Measurements from ENCODE around the gene PAX5.
"Not testable (repeated sequence)": the region's sequence is repeated elsewhere in the genome, so short reads cannot be mapped to it uniquely, and the experiment has no call there.

Gene PAX5

GRCh38 chr9:36870960-36871359, 163.1 kb downstream of the PAX5 start:
- DNase-seq (ENCODE audit: low read depth): no peak
- no peak overlapping the region for H3K4me3 ChIP-seq (ENCODE audit: low read depth, low read length)
- TF ChIP-seq, protein P1, sequence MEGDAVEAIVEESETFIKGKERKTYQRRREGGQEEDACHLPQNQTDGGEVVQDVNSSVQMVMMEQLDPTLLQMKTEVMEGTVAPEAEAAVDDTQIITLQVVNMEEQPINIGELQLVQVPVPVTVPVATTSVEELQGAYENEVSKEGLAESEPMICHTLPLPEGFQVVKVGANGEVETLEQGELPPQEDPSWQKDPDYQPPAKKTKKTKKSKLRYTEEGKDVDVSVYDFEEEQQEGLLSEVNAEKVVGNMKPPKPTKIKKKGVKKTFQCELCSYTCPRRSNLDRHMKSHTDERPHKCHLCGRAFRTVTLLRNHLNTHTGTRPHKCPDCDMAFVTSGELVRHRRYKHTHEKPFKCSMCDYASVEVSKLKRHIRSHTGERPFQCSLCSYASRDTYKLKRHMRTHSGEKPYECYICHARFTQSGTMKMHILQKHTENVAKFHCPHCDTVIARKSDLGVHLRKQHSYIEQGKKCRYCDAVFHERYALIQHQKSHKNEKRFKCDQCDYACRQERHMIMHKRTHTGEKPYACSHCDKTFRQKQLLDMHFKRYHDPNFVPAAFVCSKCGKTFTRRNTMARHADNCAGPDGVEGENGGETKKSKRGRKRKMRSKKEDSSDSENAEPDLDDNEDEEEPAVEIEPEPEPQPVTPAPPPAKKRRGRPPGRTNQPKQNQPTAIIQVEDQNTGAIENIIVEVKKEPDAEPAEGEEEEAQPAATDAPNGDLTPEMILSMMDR (IDR thresholded peaks at IDR 0.05; ENCODE audit: insufficient read depth, low read depth, low read length, missing control alignments): no peak

- not testable (repeated sequence) for DNase-seq (ENCODE audit: low read depth); H3K4me3 ChIP-seq (ENCODE audit: low read depth, low read length)
Measured at GRCh38 chr9:36869605-36870004, 164.5 kb downstream of the PAX5 start.

GRCh38 chr9:36868586-36869282, 165.3 kb downstream of the PAX5 start:
- TF ChIP-seq, protein P1 (IDR thresholded peaks at IDR 0.05; ENCODE audit: insufficient read depth, low read depth, low read length, missing control alignments): no peak
- H3K4me3 ChIP-seq (ENCODE audit: low read depth, low read length): no peak overlapping the region
- DNase-seq (ENCODE audit: low read depth): no peak

GRCh38 chr9:36867672-36868471, 166.2 kb downstream of the PAX5 start:
- DNase-seq (ENCODE audit: low read depth): no peak
- H3K4me3 ChIP-seq (ENCODE audit: low read depth, low read length): no peak overlapping the region
- TF ChIP-seq, protein P1 (IDR thresholded peaks at IDR 0.05; ENCODE audit: insufficient read depth, low read depth, low read length, missing control alignments): no peak

GRCh38 chr9:36867241-36867640, 166.8 kb downstream of the PAX5 start:
- DNase-seq (ENCODE audit: low read depth): no peak
- H3K4me3 ChIP-seq (ENCODE audit: low read depth, low read length): no peak overlapping the region
- TF ChIP-seq, protein P1 (IDR thresholded peaks at IDR 0.05; ENCODE audit: insufficient read depth, low read depth, low read length, missing control alignments): no peak

- TF ChIP-seq, protein P1 (IDR thresholded peaks at IDR 0.05; ENCODE audit: insufficient read depth, low read depth, low read length, missing control alignments): no peak
- DNase-seq (ENCODE audit: low read depth): no peak
- H3K4me3 ChIP-seq (ENCODE audit: low read depth, low read length): no peak overlapping the region
Measured at GRCh38 chr9:36866840-36867239, 167.2 kb downstream of the PAX5 start.

- no peak for DNase-seq (ENCODE audit: low read depth)
- TF ChIP-seq, protein P1 (IDR thresholded peaks at IDR 0.05; ENCODE audit: insufficient read depth, low read depth, low read length, missing control alignments): no peak
- H3K4me3 ChIP-seq (ENCODE audit: low read depth, low read length): no peak overlapping the region
Measured at GRCh38 chr9:36865731-36866635, 168.1 kb downstream of the PAX5 start.
